HG02610 (cell line): ENCODE measurements around the gene MRPS22.

ENCODE experiments used
- ATAC-seq: cut with Tn5 transposase; IDR thresholded peaks from one replicate; pipeline ENCODE4 v1.9.1; 2021; ENCODE audit warnings: mild to moderate bottlenecking, moderate library complexity; ENCODE audit not compliant: unreplicated experiment

MRPS22 gene

DNA sequence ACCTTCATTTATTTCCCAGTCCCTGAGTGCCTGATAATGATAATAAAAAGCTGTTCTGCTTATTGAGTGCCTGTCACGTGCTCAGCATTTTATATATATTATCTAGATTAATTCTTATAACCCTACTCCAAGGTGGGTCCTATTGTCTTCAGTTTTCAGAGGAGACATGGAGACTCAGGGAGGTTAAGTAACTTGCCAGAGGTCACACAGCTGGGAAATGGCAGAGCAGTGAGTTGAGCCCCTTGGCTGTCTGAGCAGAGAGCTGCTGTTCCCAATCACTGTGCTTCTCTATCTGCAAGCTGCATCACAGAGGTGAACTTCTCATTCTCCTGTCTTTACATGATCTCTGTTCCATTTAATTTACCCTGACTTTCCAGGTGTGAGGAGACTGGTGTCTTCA is 32.3 kb upstream of the MRPS22 start:
- no peak for ATAC-seq

DNA sequence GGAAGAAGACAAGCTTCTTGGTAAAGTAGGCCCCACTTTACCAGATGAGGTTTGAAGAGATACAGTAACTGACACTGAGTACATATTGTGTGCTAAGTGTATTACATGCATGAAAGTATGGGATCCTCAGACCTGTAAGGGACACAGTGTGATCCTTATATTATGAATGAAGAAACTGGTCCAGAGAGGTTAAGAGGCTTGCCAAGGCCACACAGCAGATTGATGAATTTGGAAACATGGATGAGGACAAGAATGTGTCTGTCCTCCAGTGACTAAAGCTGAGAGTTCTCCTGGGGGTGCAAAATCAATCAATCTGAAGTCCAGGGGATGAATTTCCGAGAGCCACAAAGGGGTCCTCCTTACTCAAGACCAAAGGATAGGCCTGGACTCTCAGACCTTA is 31.4 kb upstream of the MRPS22 start:
- no peak for ATAC-seq

DNA sequence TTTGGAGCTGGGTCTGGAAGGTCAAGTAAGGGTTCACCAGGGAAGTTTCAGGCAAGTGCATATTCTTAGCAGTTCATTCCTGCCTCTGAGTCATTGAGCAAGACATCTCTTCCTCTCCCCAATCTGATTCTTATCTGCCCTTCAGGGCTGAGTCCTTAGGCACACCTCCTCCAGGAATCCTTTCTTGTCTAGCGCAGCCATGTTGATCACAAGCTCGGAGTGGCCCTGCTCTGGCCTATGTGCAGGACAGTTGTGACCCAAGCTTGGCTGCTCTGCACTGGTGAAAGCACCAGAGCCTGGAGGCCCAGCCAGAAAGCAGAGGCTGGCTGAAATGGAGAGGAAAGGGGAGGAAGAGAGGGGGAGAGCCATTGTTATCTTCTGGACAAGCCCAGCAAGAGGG is 30.9 kb upstream of the MRPS22 start:
- no peak for ATAC-seq

DNA sequence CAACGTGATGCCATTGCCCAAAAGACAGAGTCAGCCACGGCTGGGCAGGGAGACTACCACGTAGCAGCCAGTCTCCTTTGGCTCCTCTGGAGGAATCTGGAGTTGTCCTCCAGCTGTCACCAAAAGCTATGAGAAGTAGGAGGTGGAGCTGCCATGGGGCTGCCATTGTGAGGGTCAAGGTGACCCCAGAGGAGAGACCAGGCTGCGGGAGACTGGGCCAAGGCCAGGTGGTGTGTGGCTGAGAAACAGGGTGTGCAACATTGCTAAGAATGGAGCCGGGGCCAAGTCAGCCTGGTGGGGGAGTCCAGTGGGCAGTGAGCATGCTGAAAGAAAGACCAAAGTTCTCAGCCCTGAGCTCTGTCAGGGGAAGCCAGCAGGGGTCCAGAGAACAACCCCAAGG is 29.9 kb upstream of the MRPS22 start:
- no peak for ATAC-seq

DNA sequence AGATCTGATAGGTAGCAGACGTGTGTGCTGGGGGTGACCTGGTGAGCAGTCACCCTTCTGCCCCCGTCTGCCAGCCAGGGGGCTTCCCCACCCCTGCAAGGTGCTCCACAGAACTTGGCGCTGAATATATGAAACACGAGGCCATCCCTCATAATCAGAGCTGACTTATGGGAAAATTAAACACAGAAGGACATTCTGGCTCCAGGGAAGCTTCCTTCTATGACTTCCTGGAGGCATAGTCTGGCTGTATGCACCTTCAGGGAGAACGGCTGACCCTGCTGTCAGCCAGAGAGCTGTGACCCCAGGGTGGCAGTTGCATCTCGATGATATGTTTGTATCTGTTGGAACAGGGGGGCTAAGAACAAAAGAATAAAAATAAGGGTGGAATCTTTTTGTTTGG is 26.6 kb upstream of the MRPS22 start:
- no peak for ATAC-seq

DNA sequence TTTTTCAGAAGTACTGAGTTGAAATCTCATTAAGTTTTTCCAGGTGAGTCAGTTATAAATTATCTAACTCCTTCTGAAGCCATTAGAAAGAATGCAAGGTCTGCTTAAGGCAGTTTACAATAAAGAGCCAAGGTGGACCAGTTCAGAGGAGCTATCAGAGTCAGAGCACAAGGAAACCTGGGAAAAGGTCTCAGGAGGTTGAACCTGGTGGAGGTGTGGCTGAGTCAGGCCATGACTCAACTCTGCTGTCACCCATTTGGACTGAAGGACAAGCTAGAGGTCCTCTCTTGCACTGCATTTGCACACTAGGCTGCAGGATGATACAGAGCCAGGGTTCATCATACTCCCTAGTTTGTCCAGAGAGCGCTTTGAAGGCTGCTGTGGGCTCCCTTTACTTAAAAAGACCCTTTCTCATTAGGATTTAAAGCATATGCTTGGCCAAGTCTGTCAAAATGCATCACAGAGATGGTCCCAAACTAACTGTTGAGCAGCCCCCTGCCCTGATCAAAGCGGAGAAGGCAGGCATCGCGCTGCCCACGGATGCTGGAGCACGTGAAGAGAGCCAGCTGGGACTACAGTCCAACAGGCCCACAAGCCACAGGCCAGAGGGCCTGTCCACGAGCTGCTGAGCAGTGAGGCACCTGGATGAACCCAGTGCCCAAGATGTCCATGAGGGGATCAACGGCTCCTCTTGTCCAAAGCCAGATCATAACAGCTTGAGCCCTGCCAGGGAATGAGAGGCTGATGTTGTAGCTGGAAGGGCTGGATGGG is 26.0 kb upstream of the MRPS22 start:
- ATAC-seq, result no peak

DNA sequence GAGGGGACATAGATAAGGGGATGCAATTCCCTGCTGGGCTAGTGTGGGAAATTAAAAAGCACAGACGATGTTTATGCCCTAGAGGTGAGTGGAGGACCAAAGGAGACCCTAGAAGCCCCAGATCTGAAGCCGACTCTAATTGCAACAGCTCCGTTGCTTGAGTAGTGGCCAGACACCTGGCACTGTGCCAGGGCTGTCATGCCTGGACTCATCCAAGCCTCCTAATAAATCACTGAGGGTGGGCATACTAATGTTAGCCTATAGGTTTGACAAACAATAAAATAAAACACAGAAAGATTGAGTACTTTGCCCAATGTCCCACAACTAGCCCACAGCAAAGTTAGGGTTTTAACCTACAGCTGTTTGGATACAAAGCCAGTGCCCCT is 25.4 kb upstream of the MRPS22 start:
- no peak for ATAC-seq

DNA sequence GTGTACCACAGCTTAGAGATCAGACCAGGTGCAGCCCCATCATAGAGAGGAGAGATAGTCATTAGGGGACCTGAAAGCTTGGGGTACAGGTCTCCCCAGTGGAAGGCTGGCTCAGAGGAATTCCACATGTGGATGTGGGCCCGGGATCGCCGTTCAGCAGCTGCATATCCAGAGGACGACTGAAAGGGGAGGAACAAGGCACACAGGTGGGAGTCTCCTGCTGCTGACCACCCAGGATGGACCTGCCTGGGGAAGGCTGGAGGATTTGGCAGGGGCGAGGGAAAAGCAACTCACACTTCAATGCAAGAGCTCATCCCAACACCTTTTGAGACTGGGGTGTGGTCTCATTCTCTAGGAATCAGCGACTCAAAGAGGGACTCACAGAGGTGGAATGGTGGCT is 25.0 kb upstream of the MRPS22 start:
- no peak for ATAC-seq

DNA sequence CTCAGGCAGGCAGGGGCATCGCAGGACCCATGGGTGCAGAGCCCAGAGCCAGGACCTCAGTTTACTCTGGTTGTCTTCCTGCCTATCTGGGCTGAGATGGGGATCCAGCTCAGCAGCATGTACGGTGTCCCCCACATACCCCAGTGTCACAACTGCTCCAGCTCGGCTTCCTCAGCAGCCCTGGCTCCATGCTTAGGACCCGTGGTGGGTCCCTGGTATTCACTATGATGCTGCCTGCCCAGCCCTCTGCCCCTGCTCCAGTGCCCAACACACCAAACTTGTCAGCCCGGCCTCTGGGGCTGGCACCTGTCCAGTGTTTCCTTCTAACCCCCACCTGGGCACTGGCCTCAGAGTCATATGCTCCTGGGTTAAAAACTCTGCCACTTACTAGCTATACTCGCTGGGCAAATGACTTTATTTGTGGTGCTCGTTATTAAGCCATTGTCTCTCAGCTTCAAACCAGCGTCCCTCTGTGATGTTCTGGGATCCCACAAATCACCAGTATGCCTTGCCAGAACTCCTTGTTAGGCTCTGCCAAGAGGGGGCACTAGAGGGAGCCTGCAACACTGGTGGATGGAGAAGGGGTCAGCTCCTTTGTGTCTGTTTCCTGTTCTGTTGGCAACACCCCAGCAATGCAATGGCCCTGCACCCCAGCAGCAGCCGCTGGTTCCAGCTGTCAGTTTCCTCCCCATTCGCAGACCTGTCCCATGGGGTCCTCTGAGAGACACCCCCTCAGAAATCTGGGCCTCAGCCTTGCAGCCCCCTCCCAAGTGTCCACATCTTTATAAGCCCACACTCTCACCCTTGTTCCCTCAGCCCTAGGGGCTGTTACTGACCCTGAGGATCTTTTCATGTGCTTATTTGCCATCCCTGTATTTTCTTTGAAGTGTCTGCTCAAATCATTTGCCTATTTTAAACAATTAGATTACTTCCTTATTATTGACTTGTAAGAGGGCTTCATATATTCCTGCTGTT is 24.1 kb upstream of the MRPS22 start:
- ATAC-seq, result no peak

DNA sequence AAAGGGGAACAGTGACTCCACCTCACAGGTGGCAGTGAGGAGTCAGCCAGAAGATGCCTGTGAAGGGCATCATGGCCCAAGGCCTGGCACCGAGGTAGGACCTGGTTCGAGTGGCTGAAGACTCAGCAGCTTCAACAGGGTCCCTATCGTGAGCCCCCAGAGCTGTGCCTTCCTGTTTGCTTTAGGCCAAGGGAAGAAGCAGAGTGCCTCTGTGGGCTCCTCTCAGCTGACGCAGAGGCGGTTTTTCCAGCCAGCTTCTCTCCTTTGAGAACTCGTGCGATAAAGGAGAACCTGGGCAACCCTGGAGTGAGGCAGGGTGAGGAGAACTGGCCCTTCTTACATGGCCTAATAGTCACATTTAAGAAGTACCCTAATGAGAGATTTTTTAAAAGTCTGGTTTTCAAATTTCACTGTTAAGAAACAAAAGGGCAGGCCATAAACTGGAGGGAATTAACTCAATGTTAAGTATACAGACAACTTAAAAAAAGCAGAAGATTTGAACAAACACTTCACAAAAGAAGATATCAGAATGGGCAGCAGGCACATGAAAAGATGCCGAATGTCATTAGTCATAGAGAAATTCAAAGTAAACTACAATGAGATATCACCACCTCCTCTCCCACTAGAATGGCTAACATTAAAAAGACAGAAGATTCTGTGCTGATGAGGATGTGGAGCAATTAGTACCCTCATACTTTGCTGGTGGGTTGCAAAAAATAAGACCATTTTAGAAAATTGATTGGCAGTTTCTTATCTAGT is 23.1 kb upstream of the MRPS22 start:
- ATAC-seq, result no peak

DNA sequence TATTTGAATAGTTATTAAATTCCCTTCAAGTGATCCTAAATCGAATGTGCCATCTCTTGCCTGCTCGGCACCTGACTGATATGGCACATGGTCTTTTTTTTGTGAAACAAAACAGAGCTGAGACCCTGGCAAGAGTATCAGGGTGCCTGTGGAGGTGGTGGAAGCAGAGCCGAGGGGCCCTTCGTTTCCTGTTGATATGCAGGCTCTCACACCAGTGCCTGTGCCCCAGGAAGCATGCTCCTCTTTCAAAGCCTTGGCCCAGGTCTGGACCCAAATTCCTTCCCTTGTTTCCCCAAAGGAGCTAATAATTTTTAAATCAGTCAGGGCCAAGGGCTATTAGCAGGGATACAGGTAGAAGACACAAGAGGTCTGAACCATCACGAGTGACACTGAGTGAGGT is 21.5 kb upstream of the MRPS22 start:
- ATAC-seq, result no peak

DNA sequence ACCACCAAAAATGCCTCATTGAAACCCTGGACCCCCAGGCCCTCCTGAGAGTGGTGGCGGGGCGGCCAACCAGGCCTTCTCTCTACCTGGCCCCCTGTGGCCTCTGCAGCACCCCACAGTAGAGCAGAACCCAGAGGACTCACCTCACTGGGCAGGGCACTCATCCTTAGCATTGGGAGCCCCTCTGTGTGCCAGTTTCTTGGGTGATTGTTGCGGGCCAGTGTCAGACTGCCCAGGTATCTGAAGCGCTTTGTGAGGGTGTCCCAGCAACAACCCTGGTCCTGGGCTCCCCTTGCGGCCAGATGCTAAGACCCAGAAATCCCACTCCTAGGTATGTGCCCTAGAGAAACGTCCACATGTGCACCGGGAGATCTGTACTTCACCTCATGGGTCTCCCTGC is 20.7 kb upstream of the MRPS22 start:
- ATAC-seq, result no peak

DNA sequence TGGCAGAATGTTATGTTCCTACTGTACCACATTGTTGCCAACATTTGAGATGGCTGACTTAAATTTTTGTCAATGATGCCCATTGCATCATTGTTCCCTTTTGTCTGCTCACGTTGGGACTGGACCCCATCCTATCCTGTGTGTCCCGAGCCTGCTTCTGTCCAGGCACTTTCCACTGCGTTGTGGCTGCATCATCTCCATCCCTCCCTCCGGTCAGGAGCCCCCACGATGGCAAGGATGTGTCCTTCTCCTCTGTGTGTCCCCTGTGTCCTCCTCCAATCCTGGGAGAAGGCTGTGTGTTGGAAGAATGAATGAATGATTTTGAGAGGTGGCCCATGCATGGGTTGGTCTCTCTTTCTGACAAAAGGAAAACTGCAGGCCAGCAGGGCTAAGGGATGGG is 19.4 kb upstream of the MRPS22 start:
- ATAC-seq, result no peak

DNA sequence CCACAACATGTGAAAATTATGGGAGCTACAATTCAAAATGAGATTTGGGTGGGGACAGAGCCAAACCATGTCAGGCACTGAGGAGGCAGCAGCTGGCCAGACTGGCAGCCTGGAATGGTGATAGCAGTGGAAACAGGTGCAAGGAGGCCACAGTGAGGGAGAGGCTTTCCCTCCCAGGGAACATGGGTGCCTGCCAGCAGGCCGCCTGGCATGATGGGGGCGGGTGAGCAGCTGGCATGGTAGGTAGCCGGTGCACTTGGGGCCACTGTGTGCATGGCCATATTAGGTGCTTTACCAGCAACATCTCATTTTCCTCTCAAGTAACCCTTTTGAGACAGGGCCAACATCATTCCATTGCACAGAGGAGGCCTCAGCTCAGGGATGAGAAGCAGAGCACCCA is 18.3 kb upstream of the MRPS22 start:
- no peak for ATAC-seq

DNA sequence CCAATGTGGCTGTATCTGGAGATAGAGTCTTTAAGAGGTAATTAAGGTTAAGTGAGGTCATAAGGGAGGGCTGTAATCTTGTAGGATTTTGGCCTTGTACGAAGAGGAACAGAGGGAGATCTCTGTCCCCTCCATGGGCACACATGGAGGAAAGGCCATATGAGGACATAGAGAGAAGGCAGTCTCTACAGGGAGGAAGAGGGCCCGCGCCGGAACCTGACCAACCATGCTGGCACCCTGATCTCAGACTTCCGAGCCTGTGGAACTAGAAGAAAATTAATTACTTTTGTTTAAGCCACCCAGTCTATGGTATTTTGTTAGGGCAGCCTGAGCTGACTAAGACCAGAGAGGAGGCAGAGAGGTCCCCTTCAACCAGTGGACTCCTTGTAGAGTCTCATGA is 17.7 kb upstream of the MRPS22 start:
- no peak for ATAC-seq

DNA sequence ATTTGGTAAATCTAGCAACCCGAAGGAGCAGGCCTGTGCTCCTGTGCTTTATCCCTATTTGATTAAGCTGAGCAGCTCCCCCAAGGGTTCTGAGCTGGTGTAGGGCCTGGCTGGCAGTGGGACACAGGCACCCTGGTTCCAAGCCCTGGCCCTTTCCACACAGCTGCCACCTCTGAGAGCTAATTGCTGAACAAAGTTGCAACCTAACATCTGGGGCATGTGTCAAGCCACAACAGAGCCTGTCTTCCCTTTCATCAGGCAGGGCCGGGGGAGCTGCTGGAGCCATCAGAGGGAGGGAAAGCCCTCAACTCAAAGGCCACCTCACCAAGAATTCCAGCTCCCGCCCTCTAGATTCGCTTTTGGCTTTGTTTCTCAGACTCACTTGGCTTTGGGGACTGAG is 17.1 kb upstream of the MRPS22 start:
- no peak for ATAC-seq

DNA sequence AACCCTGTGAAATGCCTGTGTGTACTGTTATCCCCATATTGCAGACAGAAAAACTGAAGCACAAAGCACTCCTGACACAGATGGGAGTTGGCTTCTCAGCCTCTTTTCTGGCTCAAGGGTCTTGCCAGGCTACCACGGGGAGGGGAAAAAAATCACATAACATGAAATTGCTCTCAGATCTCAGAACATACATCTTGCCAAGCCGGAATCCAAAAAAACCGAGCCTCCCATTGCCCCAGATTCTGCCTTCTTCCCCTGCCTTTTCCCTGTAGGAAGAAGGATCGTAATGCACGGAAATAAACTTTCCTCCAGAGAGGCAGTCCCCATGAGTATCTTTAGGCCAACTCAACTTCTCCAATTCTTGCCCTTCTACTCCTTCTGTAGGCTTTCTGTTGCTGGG is 16.6 kb upstream of the MRPS22 start:
- ATAC-seq, result no peak

DNA sequence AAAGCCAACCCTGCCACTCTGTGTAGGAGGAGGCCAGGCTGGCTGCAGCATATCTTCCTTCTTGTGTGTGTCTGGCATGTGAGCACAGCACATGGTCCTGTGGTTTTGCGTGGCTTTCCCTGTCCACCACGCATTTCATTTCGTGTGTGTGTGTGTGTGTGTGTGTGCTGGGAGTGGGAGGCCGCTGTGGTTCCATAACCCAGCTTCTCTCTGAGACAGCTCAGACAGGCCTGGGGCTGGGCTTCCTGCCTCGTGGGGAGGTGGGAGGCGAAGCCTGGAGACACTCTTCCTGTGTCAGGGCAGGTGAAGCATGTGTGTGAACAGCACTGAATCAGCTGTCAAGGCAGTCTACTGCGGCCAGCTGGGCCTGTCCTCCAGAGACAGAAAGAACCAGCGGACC is 16.0 kb upstream of the MRPS22 start:
- no peak for ATAC-seq

DNA sequence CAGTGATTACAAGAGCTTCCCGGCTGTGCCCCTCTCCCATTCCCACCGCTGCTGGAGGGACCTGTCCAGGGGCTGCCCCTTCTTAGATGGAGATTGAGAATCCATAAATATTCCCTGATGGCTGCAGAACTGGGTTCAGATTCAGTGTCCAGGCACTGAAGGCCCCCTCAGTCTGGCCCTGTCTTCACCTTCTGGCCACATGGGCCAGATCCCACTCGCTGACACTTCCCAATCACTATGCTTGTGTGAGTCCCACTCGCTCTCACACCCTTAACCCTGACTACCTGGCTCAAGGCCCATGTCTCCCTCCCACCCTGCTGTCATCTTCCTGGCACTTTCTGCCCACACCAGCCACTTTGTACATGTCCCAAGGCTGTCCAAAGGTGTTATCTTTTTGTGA is 15.5 kb upstream of the MRPS22 start:
- no peak for ATAC-seq

DNA sequence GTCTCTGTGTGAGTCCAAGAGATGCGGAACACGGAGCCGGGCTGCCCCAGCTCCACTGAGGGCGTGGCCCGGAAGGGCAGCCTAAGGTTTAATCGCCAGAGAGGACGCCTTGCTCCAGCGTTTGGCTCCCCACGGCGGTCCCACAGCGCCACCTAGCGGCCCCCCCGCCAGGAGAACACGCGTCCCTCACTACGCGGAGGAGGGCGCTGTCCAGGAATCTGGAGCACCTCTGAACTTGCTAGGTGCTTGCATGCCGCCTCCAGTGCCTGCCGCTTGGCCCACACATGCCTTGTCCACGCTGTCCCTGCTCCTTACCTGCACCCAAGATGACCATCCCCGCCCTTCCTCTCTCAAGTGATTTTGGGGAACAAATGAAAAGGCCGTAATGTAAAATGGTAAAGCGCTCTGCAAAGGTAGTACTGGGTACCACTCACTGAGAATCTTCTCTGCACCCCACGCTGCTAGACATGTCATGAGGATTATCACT is 14.4 kb upstream of the MRPS22 start:
- ATAC-seq, result peak; percentile 94

DNA sequence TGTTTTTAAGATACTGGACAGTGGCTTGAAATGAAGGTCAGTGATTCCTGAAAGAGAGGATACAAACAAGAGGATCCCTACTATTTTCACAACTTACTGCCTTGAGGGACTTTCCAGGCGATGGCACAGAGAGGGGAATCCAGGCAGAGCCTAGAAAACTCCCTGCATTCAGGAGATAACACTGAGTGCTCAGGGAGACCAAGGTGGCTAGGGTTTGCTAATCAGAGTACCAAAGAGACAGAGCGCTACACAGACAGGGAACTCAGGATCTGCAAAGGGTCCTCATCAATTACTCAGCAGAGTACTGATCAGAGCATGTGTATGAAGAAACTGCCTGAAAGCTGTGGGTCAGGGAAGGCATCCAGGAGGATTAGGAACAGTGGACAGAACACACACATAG is 11.7 kb upstream of the MRPS22 start:
- no peak for ATAC-seq
